ENCODE data around the gene SLC25A36.

Gene SLC25A36

DNA sequence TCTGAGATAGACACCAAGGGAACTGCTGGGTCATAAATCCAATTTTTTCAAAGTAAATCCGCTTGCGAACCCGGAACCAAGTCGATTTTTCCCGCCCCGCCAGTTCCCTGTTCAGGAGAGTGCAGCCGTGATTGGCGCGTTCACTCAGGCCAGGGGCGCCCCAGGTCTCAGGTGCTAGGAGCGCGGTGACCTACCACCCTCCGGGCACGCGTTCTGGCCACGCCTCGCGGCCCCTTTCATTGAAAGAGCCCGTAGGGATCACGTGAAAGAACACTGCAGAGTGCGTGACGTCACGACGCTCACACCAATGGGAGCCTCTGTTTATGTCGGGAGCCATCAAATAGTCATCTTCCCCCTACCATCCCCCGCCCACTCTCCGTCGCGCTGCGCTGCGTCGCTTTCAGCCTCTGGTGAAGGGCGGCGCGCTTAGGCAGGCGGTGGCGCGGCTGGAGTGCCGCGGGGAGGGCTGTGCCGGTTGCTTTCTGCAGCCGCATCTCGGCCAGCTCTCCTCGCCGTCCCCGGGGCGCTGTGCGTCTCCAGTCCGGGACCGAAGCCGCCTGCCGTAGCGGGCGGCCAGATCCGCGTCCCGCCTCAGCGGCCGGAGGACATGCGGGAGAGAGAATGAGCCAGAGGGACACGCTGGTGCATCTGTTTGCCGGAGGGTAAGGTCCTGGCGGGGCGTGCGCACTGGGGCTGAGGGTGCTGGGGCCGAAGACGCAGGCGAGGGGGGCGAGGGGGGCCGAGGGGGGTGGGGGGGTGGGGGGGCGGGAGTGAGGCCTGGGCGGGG, at the start of gene SLC25A36:
SLC25A36 (plus strand) TSS at position 403 of the 787 bp plus-strand sequence; CDS start at position 622, 219 bp downstream.
- intact Hi-C loops (cut with DNase I) = loop anchor here (5.0 kb wide), 1 partner anchor 291 kb away; the partner anchor contains the start of gene PXYLP1
- DNase-seq = peak; percentile 95 to 99 (median 97)

- intact Hi-C loops (cut with DNase I) = no loop called here
- no peak for DNase-seq
Observed at GRCh38 chr3:140896997-140897396, 44.6 kb upstream of the SLC25A36 start.

DNA sequence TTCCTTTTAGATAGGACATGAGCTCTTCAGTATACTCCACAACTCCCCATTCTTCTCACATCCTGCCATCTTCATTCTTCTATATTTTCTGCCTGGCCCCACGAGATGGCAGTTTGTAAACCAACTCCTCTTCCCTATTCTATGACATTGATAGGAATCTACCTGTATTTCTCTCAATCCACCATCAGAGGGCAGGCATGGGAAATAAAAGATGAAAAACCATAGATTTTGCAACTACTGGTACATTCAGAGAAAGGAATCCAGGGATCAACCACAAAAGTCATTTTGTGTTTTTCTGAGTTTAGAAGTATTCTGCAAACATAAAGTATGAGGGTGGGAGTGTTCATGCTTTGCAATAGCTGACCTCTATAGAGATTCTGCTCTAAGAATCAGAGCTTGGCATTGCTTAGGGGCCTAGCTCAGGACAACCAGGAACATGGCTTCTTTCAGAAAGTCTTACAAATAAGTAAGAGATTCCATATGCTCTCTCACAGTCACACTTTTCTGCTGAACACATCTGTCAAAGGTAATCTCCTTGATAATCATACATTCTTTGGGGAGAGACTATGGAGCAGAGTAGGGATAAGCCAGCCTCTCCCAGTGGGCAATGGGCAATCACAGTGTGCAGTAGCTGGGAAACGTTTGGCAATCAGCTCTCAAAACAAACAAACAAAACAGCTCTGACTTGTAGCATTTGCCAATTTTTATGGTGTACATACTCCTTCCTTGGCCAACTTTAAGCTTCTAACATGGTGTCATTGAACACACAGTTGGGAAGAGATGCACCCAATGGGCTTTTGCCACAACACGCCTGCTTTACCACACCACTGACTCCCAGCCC, 43.1 kb upstream of the SLC25A36 start:
- DNase-seq = peak in 16 of 42 donors; percentile 3 to 71 (median 29)
- intact Hi-C loops (cut with DNase I) = no loop called here

- DNase-seq = no peak
- intact Hi-C loops (cut with DNase I) = no loop called here
Observed at GRCh38 chr3:140899363-140899762, 42.3 kb upstream of the SLC25A36 start.

DNA sequence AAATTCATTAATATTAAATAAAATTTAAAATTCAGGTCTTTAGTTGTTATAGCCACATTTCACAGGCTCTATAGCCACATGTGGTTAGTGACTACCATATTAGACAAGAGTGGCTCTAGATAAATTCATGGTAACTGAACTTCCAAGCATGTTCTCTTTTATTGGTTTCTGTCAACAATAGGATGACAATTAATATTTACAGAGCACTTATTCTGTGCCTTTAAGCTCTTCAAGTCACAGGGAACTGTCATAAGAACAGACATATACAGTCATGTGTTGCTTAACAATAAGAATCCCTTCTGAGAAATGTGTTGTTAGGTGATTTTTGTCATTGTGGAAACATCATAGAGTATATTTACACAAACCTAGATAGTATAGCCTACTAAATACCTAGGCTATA, 38.8 kb upstream of the SLC25A36 start:
- intact Hi-C loops (cut with DNase I) = no loop called here
- no peak for DNase-seq

DNA sequence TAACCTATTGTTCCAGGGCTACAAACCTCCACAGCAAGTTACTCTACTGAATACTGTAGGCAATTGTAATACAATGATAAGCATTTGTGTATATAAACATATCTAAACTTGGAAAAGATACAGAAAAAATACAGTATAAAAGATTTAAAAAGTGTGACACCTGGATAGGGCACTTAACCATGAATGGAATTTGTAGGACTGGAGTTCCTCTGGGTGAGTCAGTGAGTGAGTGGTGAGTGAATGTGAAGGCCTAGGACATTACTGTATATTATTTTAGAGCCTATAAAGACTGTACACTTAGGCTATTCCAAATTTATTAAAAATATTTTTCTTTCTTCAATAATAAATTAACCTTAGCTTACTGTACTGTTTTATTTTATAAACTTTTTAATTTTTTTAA, 38.4 kb upstream of the SLC25A36 start:
- DNase-seq = no peak
- intact Hi-C loops (cut with DNase I) = no loop called here

GRCh38 chr3:140904521-140904920, 37.1 kb upstream of the SLC25A36 start:
- intact Hi-C loops (cut with DNase I) = no loop called here
- no peak for DNase-seq

DNA sequence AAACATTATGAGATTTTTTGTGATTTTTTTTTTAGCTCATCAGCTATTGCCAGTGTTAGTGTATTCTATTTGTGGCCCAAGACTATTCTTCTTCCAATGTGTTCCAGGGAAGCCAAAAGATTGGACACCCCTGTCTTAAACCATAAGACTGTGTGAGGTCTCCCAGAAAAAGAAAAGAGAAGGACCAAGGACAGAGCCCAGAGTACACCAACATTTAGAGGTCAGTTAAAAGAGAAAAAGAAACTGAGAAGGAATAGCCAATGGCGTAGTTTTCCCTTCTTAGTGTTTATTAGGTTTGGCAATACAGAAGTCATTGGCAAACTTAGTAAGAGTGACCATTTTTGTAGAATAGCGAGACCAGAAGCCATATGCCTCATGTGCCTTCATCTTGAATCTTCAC, 36.1 kb upstream of the SLC25A36 start:
- DNase-seq = no peak
- intact Hi-C loops (cut with DNase I) = no loop called here

GRCh38 chr3:140906785-140907184, 34.9 kb upstream of the SLC25A36 start:
- DNase-seq = no peak
- intact Hi-C loops (cut with DNase I) = no loop called here

GRCh38 chr3:140910860-140911259, 30.8 kb upstream of the SLC25A36 start:
- intact Hi-C loops (cut with DNase I) = no loop called here
- DNase-seq = peak in 41 of 42 donors; percentile 8 to 74 (median 39)

- intact Hi-C loops (cut with DNase I) = no loop called here
- no peak for DNase-seq
Observed at GRCh38 chr3:140911822-140912221, 29.8 kb upstream of the SLC25A36 start.

- intact Hi-C loops (cut with DNase I) = no loop called here
- no peak for DNase-seq
Observed at GRCh38 chr3:140913728-140914127, 27.9 kb upstream of the SLC25A36 start.

DNA sequence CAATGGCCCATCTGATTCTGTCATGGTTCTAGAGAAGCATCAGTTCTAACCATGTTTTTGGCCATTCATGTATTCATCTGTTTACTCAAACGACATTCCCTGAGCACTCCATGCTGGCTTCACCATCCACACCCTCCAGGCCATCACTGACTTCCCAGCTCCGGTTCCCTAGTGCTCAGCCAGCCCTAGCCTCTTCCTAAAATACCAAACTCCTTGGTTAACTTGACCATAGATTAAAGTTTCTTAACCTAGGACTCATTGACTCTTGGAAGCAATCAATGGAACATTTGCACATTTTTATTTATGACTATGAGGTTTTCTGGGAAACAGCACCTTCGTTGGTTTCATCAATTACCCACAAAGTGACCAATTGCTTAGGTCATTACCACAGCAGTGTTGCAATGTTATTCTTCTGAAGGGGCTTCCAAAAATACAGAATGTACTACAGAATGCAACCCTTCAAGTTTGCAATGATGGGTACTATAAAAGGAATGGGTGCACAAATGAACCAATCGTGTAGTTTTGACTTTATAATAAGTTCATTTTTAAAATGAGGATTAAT, 27.2 kb upstream of the SLC25A36 start:
- no peak for DNase-seq
- intact Hi-C loops (cut with DNase I) = no loop called here

GRCh38 chr3:140916603-140917002, 25.0 kb upstream of the SLC25A36 start:
- intact Hi-C loops (cut with DNase I) = no loop called here
- DNase-seq = no peak

DNA sequence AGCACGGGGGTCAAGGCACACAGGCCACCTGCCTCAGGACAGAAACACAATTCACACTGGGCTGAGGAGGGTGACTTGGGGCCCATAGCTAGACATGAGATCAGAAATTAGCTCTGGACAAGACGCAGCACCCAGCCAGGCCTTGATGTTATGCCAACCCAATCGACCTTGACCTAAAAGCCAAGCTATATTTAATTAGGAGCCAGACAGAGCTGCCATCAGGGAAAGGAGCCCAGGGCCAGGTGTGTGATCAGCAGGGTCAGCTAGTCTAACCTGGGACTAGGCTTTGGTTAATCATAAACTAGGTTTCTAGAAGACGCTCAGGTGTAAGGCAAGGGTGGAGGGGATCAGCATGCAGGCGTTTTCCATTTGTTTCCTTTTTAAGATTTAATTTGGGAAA, 23.9 kb upstream of the SLC25A36 start:
- no peak for DNase-seq
- intact Hi-C loops (cut with DNase I) = no loop called here

- no peak for DNase-seq
- intact Hi-C loops (cut with DNase I) = no loop called here
Observed at GRCh38 chr3:140920029-140920428, 21.6 kb upstream of the SLC25A36 start.

- no peak for DNase-seq
- intact Hi-C loops (cut with DNase I) = no loop called here
Observed at GRCh38 chr3:140922634-140923033, 19.0 kb upstream of the SLC25A36 start.

DNA sequence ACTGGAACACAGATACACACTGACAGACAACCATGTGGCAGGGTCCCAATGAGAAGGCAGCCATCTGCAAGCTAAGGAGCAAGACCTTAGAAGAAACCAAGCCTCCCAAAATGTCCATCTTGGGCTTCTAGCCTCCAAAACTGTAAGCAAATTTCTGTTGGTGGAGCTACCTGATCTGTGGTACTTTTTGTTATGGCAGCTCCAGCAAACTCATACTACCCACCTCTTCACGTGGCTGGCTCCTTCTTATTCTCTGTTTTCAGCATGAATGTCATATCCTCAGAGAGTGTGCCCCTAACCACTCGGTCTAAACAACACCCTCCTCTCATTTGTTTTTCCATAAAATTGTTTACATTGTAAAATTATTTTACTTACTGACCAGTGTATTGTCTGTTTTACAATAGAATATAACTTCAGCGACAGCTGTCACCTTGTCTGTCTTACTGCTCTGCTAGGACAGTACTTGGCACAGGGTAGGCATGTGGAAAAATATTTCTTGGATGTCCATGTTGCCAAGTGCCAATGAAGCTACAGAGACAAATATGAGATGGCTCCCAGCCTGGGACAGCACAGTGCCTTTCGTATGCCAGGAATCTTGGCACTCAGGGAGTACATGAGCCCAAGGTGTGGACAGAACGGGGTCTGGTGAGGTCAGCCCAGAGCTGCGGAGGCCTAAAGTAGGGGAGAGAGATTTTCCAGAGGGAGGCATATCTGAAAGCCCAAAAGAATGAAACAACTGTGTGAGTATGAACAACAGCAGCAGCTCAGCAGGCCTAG, 17.4 kb upstream of the SLC25A36 start:
- DNase-seq = no peak
- intact Hi-C loops (cut with DNase I) = no loop called here

Data from head of caudate nucleus (tissue), 42 donors.